Esophagus squamous epithelium (tissue), 4 donors: ENCODE data around the gene ALG8.

Source experiments
- POLR2A ChIP-seq, 4 donors: fragments of 450-650 bp; IDR thresholded peaks; one replicate each; pipeline ENCODE4 v1.6.1; 2017; ENCODE audit warnings: antibody characterized with exemption in 4 of 4, mild to moderate bottlenecking in 4 of 4, moderate library complexity in 3 of 4
- TF ChIP-seq, protein P1 (sequence below), 6 experiments: fragments of 450-650 bp in 4 of 6; fragments of 200-600 bp in 2 of 6; sonication (generic) in 2 of 6; IDR thresholded peaks; one replicate each; pipeline ENCODE4 v1.5.1; 2016 to 2019; ENCODE audit warnings: antibody characterized with exemption in 6 of 6, mild to moderate bottlenecking in 4 of 6, moderate library complexity in 4 of 6

DNA sequence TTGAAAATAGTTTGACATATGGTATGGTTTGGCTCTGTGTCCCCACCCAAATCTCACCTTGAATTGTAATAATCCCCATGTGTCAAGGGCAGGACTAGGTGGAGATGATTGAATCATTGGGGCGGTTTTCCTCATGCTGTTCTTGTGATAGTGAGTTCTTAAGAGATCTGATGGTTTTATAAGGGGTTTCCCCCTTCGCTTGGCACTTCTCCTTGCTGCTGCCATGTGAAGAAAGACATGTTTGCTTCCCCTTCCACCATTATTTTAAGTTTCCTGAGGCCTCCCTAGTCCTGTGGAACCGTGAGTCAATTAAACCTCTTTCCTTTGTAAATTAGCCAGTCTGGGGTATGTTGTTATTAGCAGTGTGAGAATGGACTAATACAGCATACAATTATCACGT, 41.3 kb upstream of the ALG8 start:
- TF ChIP-seq, protein P1, sequence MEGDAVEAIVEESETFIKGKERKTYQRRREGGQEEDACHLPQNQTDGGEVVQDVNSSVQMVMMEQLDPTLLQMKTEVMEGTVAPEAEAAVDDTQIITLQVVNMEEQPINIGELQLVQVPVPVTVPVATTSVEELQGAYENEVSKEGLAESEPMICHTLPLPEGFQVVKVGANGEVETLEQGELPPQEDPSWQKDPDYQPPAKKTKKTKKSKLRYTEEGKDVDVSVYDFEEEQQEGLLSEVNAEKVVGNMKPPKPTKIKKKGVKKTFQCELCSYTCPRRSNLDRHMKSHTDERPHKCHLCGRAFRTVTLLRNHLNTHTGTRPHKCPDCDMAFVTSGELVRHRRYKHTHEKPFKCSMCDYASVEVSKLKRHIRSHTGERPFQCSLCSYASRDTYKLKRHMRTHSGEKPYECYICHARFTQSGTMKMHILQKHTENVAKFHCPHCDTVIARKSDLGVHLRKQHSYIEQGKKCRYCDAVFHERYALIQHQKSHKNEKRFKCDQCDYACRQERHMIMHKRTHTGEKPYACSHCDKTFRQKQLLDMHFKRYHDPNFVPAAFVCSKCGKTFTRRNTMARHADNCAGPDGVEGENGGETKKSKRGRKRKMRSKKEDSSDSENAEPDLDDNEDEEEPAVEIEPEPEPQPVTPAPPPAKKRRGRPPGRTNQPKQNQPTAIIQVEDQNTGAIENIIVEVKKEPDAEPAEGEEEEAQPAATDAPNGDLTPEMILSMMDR (IDR thresholded peaks at IDR 0.05) = no peak
- TF ChIP-seq POLR2A (IDR thresholded peaks at IDR 0.05) = no peak
